GM20000 (cell line): ENCODE data around the gene IL19.

Experiments
- DNase-seq: peaks from one replicate; pipeline ENCODE4 v3.0.0; 2012; ENCODE audit warnings: low spot score
- CTCF ChIP-seq: IDR thresholded peaks from 2 replicates; pipeline ENCODE4 v1.5.1; 2012; ENCODE audit warnings: mild to moderate bottlenecking, control low read depth; ENCODE audit errors: extremely low read depth, missing control alignments

The IL19 gene

DNA sequence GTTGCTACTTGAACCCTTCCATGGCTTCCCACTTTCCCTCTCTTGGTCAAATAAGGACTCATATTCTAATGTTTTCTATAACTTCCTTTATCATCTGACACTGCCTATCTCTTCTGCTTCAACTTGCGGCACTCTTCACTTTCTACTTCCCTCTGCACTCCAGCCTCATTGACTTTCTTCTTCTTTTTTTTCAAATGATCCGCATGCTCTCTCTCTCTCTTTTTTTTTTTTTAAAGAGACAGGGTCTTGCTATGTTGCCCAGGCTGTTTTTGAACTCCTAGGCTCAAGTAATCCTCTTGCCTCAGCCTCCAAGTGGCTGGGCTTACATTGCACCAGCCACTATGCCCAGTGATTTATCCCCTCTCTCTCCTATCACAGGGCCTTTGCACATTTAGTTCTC lies 9.1 kb downstream of the IL19 start:
- no peak for DNase-seq
- no peak for TF ChIP-seq CTCF

GRCh38 chr1:206782448-206782847 lies 11.9 kb downstream of the IL19 start:
- no peak for TF ChIP-seq CTCF
- DNase-seq, result peak; percentile 38

DNA sequence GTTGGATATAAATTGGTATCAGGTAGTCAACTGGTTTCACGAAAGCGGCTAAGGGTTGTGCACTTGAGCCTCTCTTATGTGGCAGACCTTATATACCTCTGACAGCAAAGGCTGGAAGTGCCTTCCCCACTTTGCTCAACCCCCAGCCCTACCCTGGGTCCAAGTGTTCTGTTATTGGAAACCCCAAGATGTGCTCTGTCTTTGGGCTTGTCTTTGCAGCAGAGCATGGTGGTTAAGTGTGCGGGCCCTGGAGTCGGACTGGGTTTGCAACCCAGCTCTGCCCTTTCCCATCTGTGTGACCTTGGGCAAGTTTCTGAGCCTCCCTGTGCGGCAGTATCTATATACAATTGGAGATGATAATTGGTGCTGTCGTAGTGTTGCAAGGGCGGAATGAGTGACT lies 12.9 kb downstream of the IL19 start:
- DNase-seq, result no peak
- TF ChIP-seq CTCF, result no peak

DNA sequence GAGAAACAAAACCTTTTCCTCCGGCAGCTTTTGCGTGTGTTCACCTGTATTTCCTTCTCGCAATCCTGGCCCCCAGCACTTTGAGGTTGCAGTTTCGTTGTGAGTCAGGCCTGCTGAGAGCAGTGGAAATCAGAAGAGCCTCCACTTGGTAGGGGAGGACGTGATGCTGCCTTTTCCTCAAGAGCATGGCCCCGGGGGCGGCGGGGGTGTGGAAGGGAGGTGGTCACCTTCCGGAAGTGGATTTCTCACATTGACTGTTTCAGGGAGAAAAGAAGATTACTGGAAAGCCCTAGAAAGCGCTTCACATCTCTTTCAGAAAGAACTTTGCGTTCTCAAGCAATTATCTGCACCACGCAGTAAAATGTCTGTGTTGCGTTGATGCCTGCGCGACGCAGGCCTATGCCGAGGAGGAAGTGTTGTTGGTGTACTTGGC lies 13.9 kb downstream of the IL19 start:
- peak; percentile 68 for DNase-seq
- no peak for TF ChIP-seq CTCF

DNA sequence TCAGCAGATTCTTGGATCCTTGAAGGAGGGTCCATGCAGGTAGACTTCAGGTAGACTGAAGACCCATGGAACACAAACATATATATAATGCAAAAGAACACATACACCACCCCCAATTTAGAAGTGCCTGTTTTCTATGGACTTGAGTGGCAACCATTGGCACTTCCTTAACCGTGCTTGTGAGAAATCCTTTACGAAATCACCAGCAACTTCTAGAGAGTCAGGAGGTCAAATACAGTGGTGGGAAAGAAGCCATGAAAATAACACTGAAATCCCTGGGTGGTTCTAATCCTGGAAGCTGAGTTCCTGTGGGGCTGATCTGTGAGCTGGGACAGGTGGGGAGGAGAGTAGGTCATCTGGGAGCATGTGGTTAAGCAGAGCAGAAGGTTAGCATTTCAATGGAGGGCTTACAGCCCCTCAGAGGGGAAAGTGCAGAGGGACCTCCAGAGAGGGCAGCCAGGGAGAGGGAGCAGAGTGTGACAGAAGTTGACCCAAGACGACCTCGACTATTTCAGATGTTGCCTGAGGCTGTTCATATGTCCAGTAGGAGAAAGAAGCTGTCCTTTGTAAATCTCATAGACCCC lies 14.7 kb downstream of the IL19 start:
- no peak for DNase-seq

GRCh38 chr1:206786212-206786886 lies 15.8 kb downstream of the IL19 start:
- no peak for TF ChIP-seq CTCF
- no peak for DNase-seq

More for the DNA sequence above, 14.7 kb downstream of the IL19 start:
- no peak for TF ChIP-seq CTCF

- DNase-seq, result no peak
- TF ChIP-seq CTCF, result no peak
These were observed 17.3 kb downstream of the IL19 start for GRCh38 chr1:206787891-206788290.
